ENCODE measurements around the gene RRAD.

Gene RRAD

DNA sequence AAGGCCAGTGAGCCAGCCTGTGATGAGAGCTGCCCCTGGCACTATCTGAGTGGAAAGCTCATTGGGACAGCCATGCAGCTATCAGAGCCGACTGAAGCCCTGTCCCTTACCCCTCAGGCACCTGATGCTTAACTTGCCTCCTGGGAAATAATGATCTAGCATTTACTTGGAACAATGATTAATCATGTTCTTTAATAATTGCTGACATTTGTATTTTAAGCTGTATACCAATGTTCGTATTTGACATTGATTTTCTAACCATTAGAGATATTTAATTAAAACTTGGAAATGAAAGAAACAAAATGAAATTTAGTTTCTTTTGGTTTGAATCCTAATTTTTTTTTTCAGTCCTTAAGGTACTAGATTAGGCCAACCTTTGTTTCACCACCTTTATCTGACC is 34.5 kb downstream of the RRAD start:
- FAIRE-seq, result no peak

DNA sequence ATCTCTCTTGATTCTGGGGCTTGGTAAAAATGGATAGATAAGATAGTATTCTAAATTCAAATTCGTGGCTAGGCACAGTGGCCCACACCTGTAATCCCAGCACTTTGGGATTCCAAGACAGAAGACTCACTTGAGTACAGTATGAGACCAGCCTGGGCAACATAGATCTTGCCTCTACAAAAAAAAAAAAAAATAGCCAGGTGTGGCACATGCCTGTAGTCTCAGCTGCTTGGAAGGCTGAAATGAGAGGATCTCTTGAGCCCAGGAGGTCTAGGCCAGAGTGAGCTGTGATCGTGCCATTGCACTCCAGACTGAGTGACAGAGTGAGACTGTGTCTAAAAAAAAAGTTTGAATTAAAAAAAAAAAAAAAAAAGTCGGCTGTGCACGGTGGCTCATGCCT is 35.7 kb downstream of the RRAD start:
- no peak for FAIRE-seq
- DNase-seq (ENCODE audit: insufficient read length, low spot score), result no peak
- TF ChIP-seq, protein P1, sequence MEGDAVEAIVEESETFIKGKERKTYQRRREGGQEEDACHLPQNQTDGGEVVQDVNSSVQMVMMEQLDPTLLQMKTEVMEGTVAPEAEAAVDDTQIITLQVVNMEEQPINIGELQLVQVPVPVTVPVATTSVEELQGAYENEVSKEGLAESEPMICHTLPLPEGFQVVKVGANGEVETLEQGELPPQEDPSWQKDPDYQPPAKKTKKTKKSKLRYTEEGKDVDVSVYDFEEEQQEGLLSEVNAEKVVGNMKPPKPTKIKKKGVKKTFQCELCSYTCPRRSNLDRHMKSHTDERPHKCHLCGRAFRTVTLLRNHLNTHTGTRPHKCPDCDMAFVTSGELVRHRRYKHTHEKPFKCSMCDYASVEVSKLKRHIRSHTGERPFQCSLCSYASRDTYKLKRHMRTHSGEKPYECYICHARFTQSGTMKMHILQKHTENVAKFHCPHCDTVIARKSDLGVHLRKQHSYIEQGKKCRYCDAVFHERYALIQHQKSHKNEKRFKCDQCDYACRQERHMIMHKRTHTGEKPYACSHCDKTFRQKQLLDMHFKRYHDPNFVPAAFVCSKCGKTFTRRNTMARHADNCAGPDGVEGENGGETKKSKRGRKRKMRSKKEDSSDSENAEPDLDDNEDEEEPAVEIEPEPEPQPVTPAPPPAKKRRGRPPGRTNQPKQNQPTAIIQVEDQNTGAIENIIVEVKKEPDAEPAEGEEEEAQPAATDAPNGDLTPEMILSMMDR (IDR thresholded peaks at IDR 0.05; ENCODE audit: insufficient read depth, missing control alignments), result no peak

More for the DNA sequence above, 34.5 kb downstream of the RRAD start:
- TF ChIP-seq, protein P1 (IDR thresholded peaks at IDR 0.05; ENCODE audit: insufficient read depth, missing control alignments), result no peak
- DNase-seq (ENCODE audit: insufficient read length, low spot score), result no peak

DNA sequence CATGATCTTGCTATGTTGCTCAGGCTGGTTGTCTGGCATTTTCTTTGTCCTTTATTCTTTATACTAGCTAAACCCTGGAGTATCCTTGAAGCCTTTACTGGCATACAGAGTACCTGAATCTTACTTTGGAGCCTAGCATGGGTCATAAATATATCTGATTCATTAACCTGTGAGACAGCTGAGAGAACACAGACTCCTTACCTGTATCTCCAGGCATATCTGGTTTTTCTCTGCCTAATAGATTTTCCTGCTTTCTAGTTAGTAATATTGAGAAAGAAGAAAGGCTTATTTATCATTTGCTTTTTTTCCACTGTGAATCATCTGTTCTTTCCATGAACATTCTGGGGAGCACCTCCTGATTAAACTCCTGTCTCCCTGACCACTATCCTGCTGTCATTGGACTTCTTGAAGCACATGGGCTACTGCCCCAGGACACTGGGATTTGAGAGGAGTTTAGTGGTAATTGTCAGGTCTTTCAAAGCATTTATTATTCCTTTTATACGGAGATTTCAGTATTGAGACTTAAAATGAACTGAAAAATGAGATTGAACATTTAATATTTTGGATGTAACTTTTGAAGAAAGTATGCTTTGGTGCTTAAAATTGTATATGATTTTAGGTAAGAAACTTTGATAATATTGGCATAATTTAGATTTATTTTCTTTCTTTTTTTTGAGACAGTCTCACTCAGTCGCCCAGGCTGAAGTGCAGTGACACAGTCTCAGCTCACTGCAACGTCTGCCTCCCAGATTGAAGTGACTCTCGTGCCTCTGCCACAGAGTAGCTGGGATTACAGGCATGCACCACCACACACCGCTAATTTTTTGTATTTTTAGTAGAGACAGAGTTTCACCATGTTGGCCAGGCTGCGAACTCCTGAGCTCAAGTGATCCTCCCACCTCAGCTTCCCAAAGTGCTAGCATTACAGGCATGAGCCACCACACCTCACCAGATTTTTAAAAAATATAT is 36.4 kb downstream of the RRAD start:
- TF ChIP-seq, protein P1 (IDR thresholded peaks at IDR 0.05; ENCODE audit: insufficient read depth, missing control alignments), result no peak
- DNase-seq (ENCODE audit: insufficient read length, low spot score) (no peak), FAIRE-seq (no peak)

DNA sequence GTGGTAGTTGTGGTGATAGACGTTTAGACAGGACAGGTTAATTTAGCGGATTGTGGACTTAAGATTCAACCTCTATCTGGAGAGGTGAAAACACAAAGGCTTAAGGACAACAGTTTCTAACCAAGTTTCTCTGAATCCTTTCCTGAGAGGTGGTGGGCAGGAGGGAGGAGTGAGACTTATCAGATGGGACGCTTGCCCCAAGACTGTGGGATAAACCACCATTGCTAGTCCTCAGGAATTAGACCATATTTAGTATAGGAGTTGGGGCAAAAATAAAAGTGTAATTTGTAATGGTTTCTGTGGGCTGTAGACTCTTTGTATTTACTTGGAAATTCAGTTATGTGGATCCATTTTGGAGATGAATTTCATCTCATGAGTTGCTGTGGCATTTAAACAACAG is 38.4 kb downstream of the RRAD start:
- TF ChIP-seq, protein P1 (IDR thresholded peaks at IDR 0.05; ENCODE audit: insufficient read depth, missing control alignments), result no peak
- DNase-seq (ENCODE audit: insufficient read length, low spot score) (no peak), FAIRE-seq (no peak)

DNA sequence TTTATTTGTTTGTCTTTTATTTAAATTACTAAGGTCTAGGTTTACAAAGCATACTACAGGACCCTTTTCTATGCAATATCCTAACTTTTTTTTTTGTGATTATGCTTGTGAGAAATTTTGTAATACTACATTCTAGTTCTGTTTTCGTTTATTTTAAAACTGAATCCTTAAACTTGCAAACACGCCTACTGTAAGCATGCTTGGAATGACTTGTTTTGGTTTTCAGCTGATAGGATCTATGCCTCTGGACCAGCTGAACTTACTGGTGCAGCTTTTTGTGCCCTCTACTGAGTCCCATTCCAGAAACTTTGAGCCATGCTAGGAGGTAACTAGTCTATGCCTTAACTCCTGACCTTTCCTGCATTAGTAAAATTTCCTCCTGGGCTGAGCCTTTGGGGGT is 39.0 kb downstream of the RRAD start:
- FAIRE-seq (no peak), DNase-seq (ENCODE audit: insufficient read length, low spot score) (no peak)
- TF ChIP-seq, protein P1 (IDR thresholded peaks at IDR 0.05; ENCODE audit: insufficient read depth, missing control alignments), result no peak

DNA sequence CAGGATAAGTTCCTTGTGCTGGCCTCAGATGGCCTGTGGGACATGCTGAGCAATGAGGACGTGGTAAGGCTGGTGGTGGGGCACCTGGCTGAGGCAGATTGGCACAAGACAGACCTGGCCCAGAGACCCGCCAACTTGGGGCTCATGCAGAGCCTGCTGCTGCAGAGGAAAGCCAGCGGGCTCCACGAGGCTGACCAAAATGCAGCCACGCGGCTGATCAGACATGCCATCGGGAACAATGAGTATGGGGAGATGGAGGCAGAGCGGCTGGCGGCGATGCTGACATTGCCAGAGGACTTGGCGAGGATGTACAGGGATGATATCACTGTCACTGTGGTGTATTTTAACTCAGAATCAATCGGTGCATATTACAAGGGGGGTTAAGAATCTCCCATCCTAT is 39.8 kb downstream of the RRAD start:
- FAIRE-seq, result no peak
- TF ChIP-seq, protein P1 (IDR thresholded peaks at IDR 0.05; ENCODE audit: insufficient read depth, missing control alignments), result no peak
- no peak for DNase-seq (ENCODE audit: insufficient read length, low spot score)

DNA sequence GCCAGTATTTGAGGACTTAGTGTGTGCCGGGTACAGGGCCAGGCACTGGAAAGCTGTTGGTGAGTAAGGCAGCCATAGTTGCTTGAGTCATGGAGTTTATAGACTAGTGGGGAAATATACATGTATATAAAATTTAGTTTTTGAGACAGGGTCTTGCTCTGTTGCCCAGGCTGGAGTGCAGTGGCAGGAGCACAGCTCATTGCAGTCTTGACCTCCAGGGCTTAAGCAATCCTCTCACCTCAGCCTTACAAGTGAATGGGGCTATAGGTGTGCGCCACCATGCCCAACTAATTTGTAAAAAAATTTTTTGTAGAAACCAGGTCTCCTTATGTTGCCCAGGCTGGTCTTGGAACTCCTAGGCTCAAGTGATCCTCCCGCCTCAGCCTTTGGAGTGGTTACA is 42.6 kb downstream of the RRAD start:
- DNase-seq (ENCODE audit: insufficient read length, low spot score) (no peak), FAIRE-seq (no peak)
- TF ChIP-seq, protein P1 (IDR thresholded peaks at IDR 0.05; ENCODE audit: insufficient read depth, missing control alignments), result no peak
